HEK293 (cell line): Measurements from ENCODE around the gene DKK3.

ENCODE experiments used
- CTCF ChIA-PET: fragments of 350-600 bp; formaldehyde crosslinking; extraction: SDS; loops from one replicate; lab custom pipeline; 2021; ENCODE audit warnings: antibody characterized with exemption; lab: Yijun Ruan, JAX
- POLR2A ChIA-PET: fragments of 300-600 bp; formaldehyde crosslinking; extraction: SDS; loops from one replicate; lab custom pipeline; 2020; ENCODE audit warnings: antibody characterized with exemption, inconsistent platforms; lab: Yijun Ruan, JAX
- H3K27ac ChIP-seq: fragments of 200-500 bp; sonication (Bioruptor generic); 2 replicates; pipeline ENCODE4 v1.5.1; 2014; ENCODE audit warnings: low read depth, low read length, control low read depth, inconsistent platforms; ENCODE audit errors: extremely low read depth
- H3K36me3 ChIP-seq, 2 experiments: fragments of 200-500 bp in 1 of 2; sonication (Bioruptor generic) in 1 of 2; 1 replicate in 1 of 2; 2 replicates in 1 of 2; pipeline ENCODE4 v1.5.1; 2014 to 2017; ENCODE audit warnings: inconsistent platforms in 2 of 2, low read length in 2 of 2; ENCODE audit not compliant: control insufficient read depth in 2 of 2, insufficient read depth in 1 of 2
- H3K4me1 ChIP-seq: fragments of 200-500 bp; sonication (Bioruptor generic); 2 replicates; pipeline ENCODE4 v1.5.1; 2014; ENCODE audit warnings: mild to moderate bottlenecking, low read length, inconsistent platforms; ENCODE audit not compliant: control insufficient read depth, insufficient read depth
- H3K4me3 ChIP-seq: 2 replicates; pipeline ENCODE4 v1.5.1; 2011; ENCODE audit warnings: low read depth, mild to moderate bottlenecking, control low read depth, low read length, moderate library complexity
- H3K9me3 ChIP-seq: fragments of 200-500 bp; sonication (Bioruptor generic); 2 replicates; pipeline ENCODE4 v1.5.1; 2014; ENCODE audit warnings: low read depth, low read length, inconsistent platforms; ENCODE audit not compliant: control insufficient read depth, insufficient read depth
- ZFP41 ChIP-seq: fragments of 450-650 bp; formaldehyde crosslinking; IDR thresholded peaks from 2 replicates; pipeline ENCODE4 v1.5.1; 2016; ENCODE audit warnings: missing biosample characterization, missing genetic modification characterization, borderline replicate concordance
- ZFP69B ChIP-seq: fragments of 450-650 bp; formaldehyde crosslinking; IDR thresholded peaks from 2 replicates; pipeline ENCODE4 v1.5.1; 2016; ENCODE audit warnings: missing biosample characterization, missing genetic modification characterization
- ZNF132 ChIP-seq: fragments of 450-650 bp; formaldehyde crosslinking; IDR thresholded peaks from 2 replicates; pipeline ENCODE4 v1.5.1; 2017; ENCODE audit warnings: missing biosample characterization, missing genetic modification characterization, borderline replicate concordance
- ZNF214 ChIP-seq: fragments of 450-650 bp; formaldehyde crosslinking; IDR thresholded peaks from 2 replicates; pipeline ENCODE4 v1.5.1; 2017; ENCODE audit warnings: missing biosample characterization, mild to moderate bottlenecking, missing genetic modification characterization, borderline replicate concordance
- ZNF302 ChIP-seq: fragments of 450-650 bp; formaldehyde crosslinking; IDR thresholded peaks from 2 replicates; pipeline ENCODE4 v1.5.1; 2016; ENCODE audit warnings: missing biosample characterization, missing genetic modification characterization, low read depth
- ZNF391 ChIP-seq: fragments of 450-650 bp; formaldehyde crosslinking; IDR thresholded peaks from 2 replicates; pipeline ENCODE4 v1.5.1; 2016; ENCODE audit warnings: low read depth, missing biosample characterization, missing genetic modification characterization, borderline replicate concordance
- ZNF501 ChIP-seq: fragments of 450-650 bp; formaldehyde crosslinking; IDR thresholded peaks from 2 replicates; pipeline ENCODE4 v1.5.1; 2016; ENCODE audit warnings: missing biosample characterization, missing genetic modification characterization
- ZNF514 ChIP-seq: fragments of 450-650 bp; formaldehyde crosslinking; IDR thresholded peaks from 2 replicates; pipeline ENCODE4 v1.5.1; 2016; ENCODE audit warnings: missing biosample characterization, missing genetic modification characterization
- ZNF561 ChIP-seq: fragments of 450-650 bp; IDR thresholded peaks from 2 replicates; pipeline ENCODE4 v1.5.1; 2018; ENCODE audit warnings: missing biosample characterization, missing genetic modification characterization, borderline replicate concordance
- ZNF600 ChIP-seq: fragments of 450-650 bp; formaldehyde crosslinking; IDR thresholded peaks from 2 replicates; pipeline ENCODE4 v1.5.1; 2016; ENCODE audit warnings: missing biosample characterization, missing genetic modification characterization
- ZNF670 ChIP-seq: fragments of 450-650 bp; formaldehyde crosslinking; IDR thresholded peaks from 2 replicates; pipeline ENCODE4 v1.5.1; 2016; ENCODE audit warnings: missing biosample characterization, missing genetic modification characterization, low read depth
- ZNF776 ChIP-seq: fragments of 450-650 bp; formaldehyde crosslinking; IDR thresholded peaks from 2 replicates; pipeline ENCODE4 v1.5.0; 2017; ENCODE audit warnings: missing biosample characterization, missing genetic modification characterization, borderline replicate concordance
- TF ChIP-seq, protein P1 (sequence below): fragments of 450-650 bp; formaldehyde crosslinking; IDR thresholded peaks from 2 replicates; pipeline ENCODE4 v1.5.1; 2016; ENCODE audit warnings: missing biosample characterization, missing genetic modification characterization, borderline replicate concordance
- TF ChIP-seq, protein P2 (sequence below): fragments of 450-650 bp; formaldehyde crosslinking; IDR thresholded peaks from 2 replicates; pipeline ENCODE4 v1.5.1; 2017; ENCODE audit warnings: missing biosample characterization, mild to moderate bottlenecking, missing genetic modification characterization, moderate library complexity
- TF ChIP-seq, protein P3 (sequence below): fragments of 450-650 bp; formaldehyde crosslinking; IDR thresholded peaks from 2 replicates; pipeline ENCODE4 v1.5.1; 2016; ENCODE audit warnings: missing biosample characterization, missing genetic modification characterization, borderline replicate concordance
- TF ChIP-seq, protein P4 (sequence below): fragments of 450-650 bp; formaldehyde crosslinking; IDR thresholded peaks from 2 replicates; pipeline ENCODE4 v1.5.1; 2016; ENCODE audit warnings: missing biosample characterization, missing genetic modification characterization
- TF ChIP-seq, protein P5 (sequence below): fragments of 450-650 bp; formaldehyde crosslinking; IDR thresholded peaks from 2 replicates; pipeline ENCODE4 v1.5.1; 2016; ENCODE audit warnings: missing biosample characterization, missing genetic modification characterization

The DKK3 gene

DNA sequence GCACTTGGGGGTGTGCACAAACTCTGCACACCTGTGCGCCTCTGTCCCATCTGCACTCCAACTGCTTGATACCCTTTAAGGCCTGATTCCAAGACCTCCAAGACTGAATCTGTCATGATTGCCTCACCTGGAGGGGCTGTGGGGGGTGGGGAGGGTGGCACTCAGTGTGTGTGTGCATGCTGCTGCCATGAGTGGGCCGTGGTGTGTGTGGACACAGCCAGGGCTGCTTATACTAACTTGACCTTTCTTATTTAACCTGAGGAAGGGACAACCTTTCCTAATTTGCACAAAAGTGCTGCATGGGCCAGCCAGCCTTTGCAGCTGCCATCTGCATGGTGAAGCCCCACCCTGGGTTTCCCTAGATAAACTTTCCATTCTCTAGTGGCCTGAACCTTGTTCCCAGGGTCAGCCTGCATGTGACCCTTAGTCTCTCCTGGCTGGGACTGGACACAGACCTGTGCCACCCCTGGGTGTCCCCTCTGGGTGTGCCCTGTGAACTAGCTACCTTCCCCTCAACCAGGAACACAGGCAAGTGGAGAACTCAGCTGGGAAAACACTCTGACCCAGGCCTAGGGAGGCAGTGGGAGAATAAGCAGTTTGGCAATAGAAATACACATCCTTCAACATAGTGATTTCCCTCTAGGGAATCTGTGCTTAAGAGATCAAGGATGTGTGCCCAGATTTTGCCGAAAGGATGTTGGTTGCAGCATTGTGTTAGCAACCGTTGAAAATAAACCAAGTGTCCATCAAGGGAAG, 45.4 kb upstream of the DKK3 start:
- H3K4me1 ChIP-seq, result no peaks in the 10 kb centered on the region
- H3K36me3 ChIP-seq, result no peaks in the 10 kb centered on the region
- H3K27ac ChIP-seq, result no peak overlapping the region
- no peaks in the 10 kb centered on the region for H3K9me3 ChIP-seq
- H3K4me3 ChIP-seq, result no peak overlapping the region
- TF ChIP-seq ZFP41 (tag by site-specific recombination) (no peak), ZNF561 (tag by site-specific recombination) (no peak), ZNF391 (tag by site-specific recombination) (no peak), ZNF600 (tag by site-specific recombination) (no peak), ZNF514 (tag by site-specific recombination) (no peak), ZNF670 (tag by site-specific recombination) (no peak), ZNF501 (tag by site-specific recombination) (no peak), ZNF132 (tag by site-specific recombination) (no peak), ZFP69B (tag by site-specific recombination) (no peak), ZNF776 (tag by site-specific recombination) (no peak), ZNF214 (tag by site-specific recombination) (no peak)
- TF ChIP-seq, protein P1, sequence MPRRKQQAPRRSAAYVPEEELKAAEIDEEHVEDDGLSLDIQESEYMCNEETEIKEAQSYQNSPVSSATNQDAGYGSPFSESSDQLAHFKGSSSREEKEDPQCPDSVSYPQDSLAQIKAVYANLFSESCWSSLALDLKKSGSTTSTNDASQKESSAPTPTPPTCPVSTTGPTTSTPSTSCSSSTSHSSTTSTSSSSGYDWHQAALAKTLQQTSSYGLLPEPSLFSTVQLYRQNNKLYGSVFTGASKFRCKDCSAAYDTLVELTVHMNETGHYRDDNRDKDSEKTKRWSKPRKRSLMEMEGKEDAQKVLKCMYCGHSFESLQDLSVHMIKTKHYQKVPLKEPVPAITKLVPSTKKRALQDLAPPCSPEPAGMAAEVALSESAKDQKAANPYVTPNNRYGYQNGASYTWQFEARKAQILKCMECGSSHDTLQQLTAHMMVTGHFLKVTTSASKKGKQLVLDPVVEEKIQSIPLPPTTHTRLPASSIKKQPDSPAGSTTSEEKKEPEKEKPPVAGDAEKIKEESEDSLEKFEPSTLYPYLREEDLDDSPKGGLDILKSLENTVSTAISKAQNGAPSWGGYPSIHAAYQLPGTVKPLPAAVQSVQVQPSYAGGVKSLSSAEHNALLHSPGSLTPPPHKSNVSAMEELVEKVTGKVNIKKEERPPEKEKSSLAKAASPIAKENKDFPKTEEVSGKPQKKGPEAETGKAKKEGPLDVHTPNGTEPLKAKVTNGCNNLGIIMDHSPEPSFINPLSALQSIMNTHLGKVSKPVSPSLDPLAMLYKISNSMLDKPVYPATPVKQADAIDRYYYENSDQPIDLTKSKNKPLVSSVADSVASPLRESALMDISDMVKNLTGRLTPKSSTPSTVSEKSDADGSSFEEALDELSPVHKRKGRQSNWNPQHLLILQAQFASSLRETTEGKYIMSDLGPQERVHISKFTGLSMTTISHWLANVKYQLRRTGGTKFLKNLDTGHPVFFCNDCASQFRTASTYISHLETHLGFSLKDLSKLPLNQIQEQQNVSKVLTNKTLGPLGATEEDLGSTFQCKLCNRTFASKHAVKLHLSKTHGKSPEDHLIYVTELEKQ, result no peak
- TF ChIP-seq, protein P2, sequence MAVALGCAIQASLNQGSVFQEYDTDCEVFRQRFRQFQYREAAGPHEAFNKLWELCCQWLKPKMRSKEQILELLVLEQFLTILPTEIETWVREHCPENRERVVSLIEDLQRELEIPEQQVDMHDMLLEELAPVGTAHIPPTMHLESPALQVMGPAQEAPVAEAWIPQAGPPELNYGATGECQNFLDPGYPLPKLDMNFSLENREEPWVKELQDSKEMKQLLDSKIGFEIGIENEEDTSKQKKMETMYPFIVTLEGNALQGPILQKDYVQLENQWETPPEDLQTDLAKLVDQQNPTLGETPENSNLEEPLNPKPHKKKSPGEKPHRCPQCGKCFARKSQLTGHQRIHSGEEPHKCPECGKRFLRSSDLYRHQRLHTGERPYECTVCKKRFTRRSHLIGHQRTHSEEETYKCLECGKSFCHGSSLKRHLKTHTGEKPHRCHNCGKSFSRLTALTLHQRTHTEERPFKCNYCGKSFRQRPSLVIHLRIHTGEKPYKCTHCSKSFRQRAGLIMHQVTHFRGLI (tag by site-specific recombination), result no peak
- TF ChIP-seq, protein P3, sequence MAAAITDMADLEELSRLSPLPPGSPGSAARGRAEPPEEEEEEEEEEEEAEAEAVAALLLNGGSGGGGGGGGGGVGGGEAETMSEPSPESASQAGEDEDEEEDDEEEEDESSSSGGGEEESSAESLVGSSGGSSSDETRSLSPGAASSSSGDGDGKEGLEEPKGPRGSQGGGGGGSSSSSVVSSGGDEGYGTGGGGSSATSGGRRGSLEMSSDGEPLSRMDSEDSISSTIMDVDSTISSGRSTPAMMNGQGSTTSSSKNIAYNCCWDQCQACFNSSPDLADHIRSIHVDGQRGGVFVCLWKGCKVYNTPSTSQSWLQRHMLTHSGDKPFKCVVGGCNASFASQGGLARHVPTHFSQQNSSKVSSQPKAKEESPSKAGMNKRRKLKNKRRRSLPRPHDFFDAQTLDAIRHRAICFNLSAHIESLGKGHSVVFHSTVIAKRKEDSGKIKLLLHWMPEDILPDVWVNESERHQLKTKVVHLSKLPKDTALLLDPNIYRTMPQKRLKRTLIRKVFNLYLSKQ (tag by site-specific recombination), result no peak
- ChIA-PET CTCF (interaction anchor here (0.5 to 13.1 kb wide), 8 partner anchors 9 to 682 kb away, joined by 3 to 374 read pairs (median 4); no protein-coding TSS in a partner anchor), POLR2A (no interaction called here)

DNA sequence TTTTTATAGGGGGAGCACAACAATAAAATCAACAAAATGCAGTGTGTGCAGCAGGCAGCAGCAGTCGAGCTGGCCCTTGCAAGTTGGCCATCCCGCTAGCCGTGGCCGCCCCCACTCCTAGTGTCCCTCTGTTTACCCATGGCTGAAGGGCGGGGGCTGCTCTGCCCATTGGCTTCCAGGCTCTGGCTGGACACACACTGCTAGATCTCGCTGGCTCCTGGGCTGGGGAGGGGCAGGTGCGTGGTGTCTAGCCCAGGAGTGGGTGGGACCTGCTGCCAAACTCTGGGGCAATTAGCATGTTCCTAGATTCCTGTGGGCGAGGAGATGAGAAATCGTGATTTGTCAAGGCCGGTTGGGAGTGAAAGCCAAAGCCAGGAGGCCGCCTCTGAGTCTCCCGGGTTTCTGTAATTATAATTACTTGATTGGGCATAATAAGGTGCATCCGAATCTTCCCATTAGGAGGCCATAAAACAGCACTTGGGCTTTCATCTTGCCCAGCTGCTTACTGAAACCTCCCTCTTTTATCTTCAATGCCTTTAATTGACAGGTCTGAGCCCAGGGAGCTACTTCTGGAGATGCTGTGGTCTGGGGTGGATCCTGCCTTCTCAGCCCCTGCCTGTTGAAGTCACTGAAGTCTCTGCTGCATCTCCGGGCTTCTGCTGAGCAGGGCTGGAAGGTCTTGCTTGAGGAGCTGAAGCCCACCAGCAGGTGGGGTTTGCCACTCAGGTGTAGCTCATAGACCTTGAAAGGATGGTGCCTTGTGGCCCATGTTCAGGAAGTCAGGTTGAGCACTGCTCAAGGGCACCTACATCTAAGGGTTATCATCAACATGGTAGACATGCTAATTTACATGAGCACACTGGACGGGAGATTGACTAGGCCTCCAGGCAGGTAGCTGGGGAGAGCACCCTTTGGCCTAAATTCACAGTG, 44.5 kb upstream of the DKK3 start:
- ChIA-PET CTCF (interaction anchor here (0.5 to 13.1 kb wide), 7 partner anchors 8 to 683 kb away, joined by 3 to 374 read pairs (median 4); no protein-coding TSS in a partner anchor), POLR2A (no interaction called here)
- H3K9me3 ChIP-seq, result no peaks in the 10 kb centered on the region
- TF ChIP-seq, protein P4, sequence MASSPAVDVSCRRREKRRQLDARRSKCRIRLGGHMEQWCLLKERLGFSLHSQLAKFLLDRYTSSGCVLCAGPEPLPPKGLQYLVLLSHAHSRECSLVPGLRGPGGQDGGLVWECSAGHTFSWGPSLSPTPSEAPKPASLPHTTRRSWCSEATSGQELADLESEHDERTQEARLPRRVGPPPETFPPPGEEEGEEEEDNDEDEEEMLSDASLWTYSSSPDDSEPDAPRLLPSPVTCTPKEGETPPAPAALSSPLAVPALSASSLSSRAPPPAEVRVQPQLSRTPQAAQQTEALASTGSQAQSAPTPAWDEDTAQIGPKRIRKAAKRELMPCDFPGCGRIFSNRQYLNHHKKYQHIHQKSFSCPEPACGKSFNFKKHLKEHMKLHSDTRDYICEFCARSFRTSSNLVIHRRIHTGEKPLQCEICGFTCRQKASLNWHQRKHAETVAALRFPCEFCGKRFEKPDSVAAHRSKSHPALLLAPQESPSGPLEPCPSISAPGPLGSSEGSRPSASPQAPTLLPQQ (tag by site-specific recombination), result no peak
- TF ChIP-seq ZNF302 (tag by site-specific recombination), result no peak
- TF ChIP-seq, protein P5, sequence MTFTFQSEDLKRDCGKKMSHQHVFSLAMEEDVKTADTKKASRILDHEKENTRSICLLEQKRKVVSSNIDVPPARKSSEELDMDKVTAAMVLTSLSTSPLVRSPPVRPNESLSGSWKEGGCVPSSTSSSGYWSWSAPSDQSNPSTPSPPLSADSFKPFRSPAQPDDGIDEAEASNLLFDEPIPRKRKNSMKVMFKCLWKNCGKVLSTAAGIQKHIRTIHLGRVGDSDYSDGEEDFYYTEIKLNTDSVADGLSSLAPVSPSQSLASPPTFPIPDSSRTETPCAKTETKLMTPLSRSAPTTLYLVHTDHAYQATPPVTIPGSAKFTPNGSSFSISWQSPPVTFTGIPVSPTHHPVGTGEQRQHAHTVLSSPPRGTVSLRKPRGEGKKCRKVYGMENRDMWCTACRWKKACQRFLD (tag by site-specific recombination), result no peak
- H3K4me3 ChIP-seq, result no peak overlapping the region
- no peak overlapping the region for H3K27ac ChIP-seq
- H3K36me3 ChIP-seq, result no peaks in the 10 kb centered on the region
- no peaks in the 10 kb centered on the region for H3K4me1 ChIP-seq
